HepG2 (cell line): Measurements from ENCODE around the gene GCN1. TPM values are rescaled to one million over a fixed set of nuclear protein-coding genes. Genes with fewer than 3 reads are reported as not detected.

Experiments
- AHR ChIP-seq: IDR thresholded peaks from 2 replicates; pipeline ENCODE4 v1.6.1; 2018; ENCODE audit warnings: missing genetic modification reagents, missing compliant biosample characterization
- GPN1 ChIP-seq: sonication (generic); formaldehyde crosslinking; IDR thresholded peaks from 2 replicates; pipeline ENCODE4 v1.5.1; 2020; ENCODE audit warnings: missing genetic modification reagents, borderline replicate concordance
- KDM5B ChIP-seq: sonication (generic); formaldehyde crosslinking; IDR thresholded peaks from 2 replicates; pipeline ENCODE4 v1.4.0; 2020; ENCODE audit warnings: missing genetic modification reagents, mild to moderate bottlenecking, borderline replicate concordance
- KLF9 ChIP-seq: IDR thresholded peaks from 2 replicates; pipeline ENCODE4 v1.6.1; 2016; ENCODE audit warnings: low read depth
- MEIS1 ChIP-seq: sonication (generic); formaldehyde crosslinking; IDR thresholded peaks from 2 replicates; pipeline ENCODE4 v1.9.0; 2021; ENCODE audit warnings: mild to moderate bottlenecking, missing genetic modification reagents, moderate library complexity, borderline replicate concordance
- MTF2 ChIP-seq: sonication (generic); formaldehyde crosslinking; IDR thresholded peaks from 2 replicates; pipeline ENCODE4 v1.5.0; 2020; ENCODE audit warnings: missing genetic modification reagents, borderline replicate concordance
- NR3C1 ChIP-seq: sonication (generic); formaldehyde crosslinking; IDR thresholded peaks from 2 replicates; pipeline ENCODE4 v1.4.0; 2020; ENCODE audit warnings: missing genetic modification reagents
- RAD21 ChIP-seq: fragments of 450-650 bp; formaldehyde crosslinking; IDR thresholded peaks from 2 replicates; pipeline ENCODE4 v1.5.0; 2020; ENCODE audit warnings: mild to moderate bottlenecking
- RXRA ChIP-seq: sonication (generic); formaldehyde crosslinking; IDR thresholded peaks from 2 replicates; pipeline ENCODE4 v1.5.1; 2020; ENCODE audit warnings: missing genetic modification reagents
- RXRB ChIP-seq: IDR thresholded peaks from 2 replicates; pipeline ENCODE4 v1.6.1; 2016; ENCODE audit warnings: borderline replicate concordance, missing genetic modification reagents, missing compliant biosample characterization
- SRY ChIP-seq: sonication (generic); formaldehyde crosslinking; IDR thresholded peaks from 2 replicates; pipeline ENCODE4 v1.8.0; 2022; ENCODE audit warnings: mild to moderate bottlenecking, missing genetic modification reagents
- SSRP1 ChIP-seq: IDR thresholded peaks from 2 replicates; pipeline ENCODE4 v1.6.1; 2016; ENCODE audit warnings: control low read depth
- ZFP37 ChIP-seq: sonication (generic); formaldehyde crosslinking; IDR thresholded peaks from 2 replicates; pipeline ENCODE4 v1.4.0; 2020; ENCODE audit warnings: missing genetic modification reagents, borderline replicate concordance
- ZFP41 ChIP-seq: sonication (generic); formaldehyde crosslinking; IDR thresholded peaks from 2 replicates; pipeline ENCODE4 v1.4.0; 2020; ENCODE audit warnings: mild to moderate bottlenecking, missing genetic modification reagents, borderline replicate concordance
- ZNF124 ChIP-seq: sonication (generic); formaldehyde crosslinking; IDR thresholded peaks from 2 replicates; pipeline ENCODE4 v1.4.0; 2020; ENCODE audit warnings: missing genetic modification reagents
- ZNF207 ChIP-seq: fragments of 450-650 bp; IDR thresholded peaks from 2 replicates; pipeline ENCODE4 v1.6.1; 2016; ENCODE audit warnings: antibody characterized with exemption, borderline replicate concordance
- ZNF253 ChIP-seq: sonication (generic); formaldehyde crosslinking; IDR thresholded peaks from 2 replicates; pipeline ENCODE4 v1.8.0; 2022; ENCODE audit warnings: mild to moderate bottlenecking, missing genetic modification reagents, borderline replicate concordance
- ZNF274 ChIP-seq: sonication (generic); formaldehyde crosslinking; IDR thresholded peaks from 2 replicates; pipeline ENCODE4 v1.5.1; 2020; ENCODE audit warnings: mild to moderate bottlenecking, missing genetic modification reagents
- ZNF484 ChIP-seq: sonication (generic); formaldehyde crosslinking; IDR thresholded peaks from 2 replicates; pipeline ENCODE4 v1.5.1; 2020; ENCODE audit warnings: mild to moderate bottlenecking, low read depth, missing genetic modification reagents, borderline replicate concordance
- ZNF616 ChIP-seq: sonication (generic); formaldehyde crosslinking; IDR thresholded peaks from 2 replicates; pipeline ENCODE4 v1.5.0; 2020; ENCODE audit warnings: low read depth, mild to moderate bottlenecking, missing genetic modification reagents
- ZNF883 ChIP-seq: sonication (generic); formaldehyde crosslinking; IDR thresholded peaks from 2 replicates; pipeline ENCODE4 v1.5.1; 2020; ENCODE audit warnings: mild to moderate bottlenecking, missing genetic modification reagents; ENCODE audit errors: not compliant biosample characterization
- ZSCAN9 ChIP-seq: IDR thresholded peaks from 2 replicates; pipeline ENCODE4 v1.6.1; 2016; ENCODE audit warnings: borderline replicate concordance
- polyA plus RNA-seq, 8 experiments: library from polyadenylated mRNA; depleted of rRNA in 3 of 8; stranded (reverse) in 7 of 8; unstranded in 1 of 8; fragments of >200 nt; fragmentation: Illumina TruSeq in 4 of 8; extraction: Trizol in 4 of 8; gene quantifications; 2 replicates each; pipeline versions ENCODE4 v1.2.1 to v1.2.3, GENCODE V29; 2011 to 2016; ENCODE audit warnings: low read depth in 4 of 8, missing spikeins in 1 of 8, mixed read lengths in 1 of 8; ENCODE audit not compliant: insufficient read depth in 1 of 8
- total RNA-seq, 5 experiments: library from RNA; depleted of rRNA; stranded (reverse); fragments of >200 nt; fragmentation: Illumina TruSeq; extraction: Trizol; gene quantifications; 2 replicates each; pipeline ENCODE4 v1.2.3, GENCODE V29; 2016; ENCODE audit warnings: low read depth in 1 of 5
- TF ChIP-seq, protein P1 (sequence below): sonication (generic); formaldehyde crosslinking; IDR thresholded peaks from 2 replicates; pipeline ENCODE4 v1.8.1; 2023; ENCODE audit warnings: mild to moderate bottlenecking, missing genetic modification reagents
- TF ChIP-seq, protein P2 (sequence below): IDR thresholded peaks from 2 replicates; pipeline ENCODE4 v1.6.1; 2012; ENCODE audit warnings: low read length, improper control_type of control experiment
- TF ChIP-seq, protein P3 (sequence below), 2 experiments: sonication (generic) in 1 of 2; formaldehyde crosslinking in 1 of 2; IDR thresholded peaks; 2 replicates each; pipeline versions ENCODE4 v1.5.1 to v1.6.1; 2011 to 2020; ENCODE audit warnings: borderline replicate concordance in 1 of 2, low read depth in 1 of 2, low read length in 1 of 2, mild to moderate bottlenecking in 1 of 2, missing genetic modification reagents in 1 of 2, moderate library complexity in 1 of 2

The GCN1 gene
- total and polyA plus RNA-seq, 2 of the 13 experiments (the other 11 are each of a cell fraction or from before 2014, with no cell fraction given): 58.2 to 83.0 TPM

DNA sequence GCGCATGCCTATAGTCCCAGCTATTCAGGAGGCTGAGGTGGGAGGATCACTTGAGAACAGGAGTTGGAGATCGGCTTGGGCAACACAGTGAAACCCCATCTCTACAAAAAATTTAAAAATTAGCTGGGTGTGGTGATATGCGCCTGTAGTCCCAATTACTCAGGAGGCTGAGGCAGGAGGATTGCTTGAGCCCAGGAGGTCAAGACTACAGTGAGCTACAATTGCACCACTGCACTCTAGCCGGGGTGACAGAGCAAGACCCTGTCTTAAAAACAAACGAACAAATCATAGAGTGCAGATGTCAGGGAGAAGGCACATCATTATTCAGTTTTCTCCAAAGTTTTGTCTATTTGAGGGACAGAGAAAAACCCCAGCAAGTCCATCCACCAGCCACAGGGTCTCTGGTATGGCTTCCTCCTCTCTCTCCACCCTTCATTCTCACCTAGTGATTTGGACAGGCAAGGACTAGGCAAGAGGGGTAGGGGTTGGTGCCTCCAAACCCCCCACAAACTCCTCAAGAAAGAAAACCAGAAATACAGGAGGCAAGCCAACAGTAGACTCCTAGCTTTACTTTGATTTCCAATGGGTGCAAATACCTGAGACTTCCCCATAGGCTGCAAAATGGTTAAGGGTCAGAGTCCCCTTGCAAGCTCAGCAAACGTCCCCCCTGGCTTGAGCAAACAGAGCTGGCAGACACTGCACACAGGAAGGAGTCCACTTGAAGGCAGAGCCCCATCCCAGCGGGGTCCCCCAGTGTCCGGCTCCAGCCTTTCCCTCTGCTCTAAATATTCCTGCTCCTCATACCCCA lies 32.9 kb upstream of the GCN1 start (continued):
- TF ChIP-seq, protein P1, sequence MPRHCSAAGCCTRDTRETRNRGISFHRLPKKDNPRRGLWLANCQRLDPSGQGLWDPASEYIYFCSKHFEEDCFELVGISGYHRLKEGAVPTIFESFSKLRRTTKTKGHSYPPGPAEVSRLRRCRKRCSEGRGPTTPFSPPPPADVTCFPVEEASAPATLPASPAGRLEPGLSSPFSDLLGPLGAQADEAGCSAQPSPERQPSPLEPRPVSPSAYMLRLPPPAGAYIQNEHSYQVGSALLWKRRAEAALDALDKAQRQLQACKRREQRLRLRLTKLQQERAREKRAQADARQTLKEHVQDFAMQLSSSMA: no peak
- no peak for TF ChIP-seq GPN1 (CRISPR knock-in tag)
- TF ChIP-seq SSRP1 (CRISPR knock-in tag): no peak
- no peak for TF ChIP-seq SRY (CRISPR knock-in tag)
- TF ChIP-seq, protein P2, sequence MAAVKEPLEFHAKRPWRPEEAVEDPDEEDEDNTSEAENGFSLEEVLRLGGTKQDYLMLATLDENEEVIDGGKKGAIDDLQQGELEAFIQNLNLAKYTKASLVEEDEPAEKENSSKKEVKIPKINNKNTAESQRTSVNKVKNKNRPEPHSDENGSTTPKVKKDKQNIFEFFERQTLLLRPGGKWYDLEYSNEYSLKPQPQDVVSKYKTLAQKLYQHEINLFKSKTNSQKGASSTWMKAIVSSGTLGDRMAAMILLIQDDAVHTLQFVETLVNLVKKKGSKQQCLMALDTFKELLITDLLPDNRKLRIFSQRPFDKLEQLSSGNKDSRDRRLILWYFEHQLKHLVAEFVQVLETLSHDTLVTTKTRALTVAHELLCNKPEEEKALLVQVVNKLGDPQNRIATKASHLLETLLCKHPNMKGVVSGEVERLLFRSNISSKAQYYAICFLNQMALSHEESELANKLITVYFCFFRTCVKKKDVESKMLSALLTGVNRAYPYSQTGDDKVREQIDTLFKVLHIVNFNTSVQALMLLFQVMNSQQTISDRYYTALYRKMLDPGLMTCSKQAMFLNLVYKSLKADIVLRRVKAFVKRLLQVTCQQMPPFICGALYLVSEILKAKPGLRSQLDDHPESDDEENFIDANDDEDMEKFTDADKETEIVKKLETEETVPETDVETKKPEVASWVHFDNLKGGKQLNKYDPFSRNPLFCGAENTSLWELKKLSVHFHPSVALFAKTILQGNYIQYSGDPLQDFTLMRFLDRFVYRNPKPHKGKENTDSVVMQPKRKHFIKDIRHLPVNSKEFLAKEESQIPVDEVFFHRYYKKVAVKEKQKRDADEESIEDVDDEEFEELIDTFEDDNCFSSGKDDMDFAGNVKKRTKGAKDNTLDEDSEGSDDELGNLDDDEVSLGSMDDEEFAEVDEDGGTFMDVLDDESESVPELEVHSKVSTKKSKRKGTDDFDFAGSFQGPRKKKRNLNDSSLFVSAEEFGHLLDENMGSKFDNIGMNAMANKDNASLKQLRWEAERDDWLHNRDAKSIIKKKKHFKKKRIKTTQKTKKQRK: no peak
- TF ChIP-seq RXRA (CRISPR knock-in tag): no peak
- no peak for TF ChIP-seq ZNF253 (CRISPR knock-in tag)
- no peak for TF ChIP-seq MEIS1 (CRISPR knock-in tag)
- TF ChIP-seq ZFP37 (CRISPR knock-in tag): no peak
- TF ChIP-seq RAD21 (CRISPR knock-in tag): no peak; the same call in 1 of the 2 replicates
- no peak; the same call in 1 of the 2 replicates for TF ChIP-seq ZNF616 (CRISPR knock-in tag)
- no peak for TF ChIP-seq MTF2 (CRISPR knock-in tag)
- TF ChIP-seq, protein P3, sequence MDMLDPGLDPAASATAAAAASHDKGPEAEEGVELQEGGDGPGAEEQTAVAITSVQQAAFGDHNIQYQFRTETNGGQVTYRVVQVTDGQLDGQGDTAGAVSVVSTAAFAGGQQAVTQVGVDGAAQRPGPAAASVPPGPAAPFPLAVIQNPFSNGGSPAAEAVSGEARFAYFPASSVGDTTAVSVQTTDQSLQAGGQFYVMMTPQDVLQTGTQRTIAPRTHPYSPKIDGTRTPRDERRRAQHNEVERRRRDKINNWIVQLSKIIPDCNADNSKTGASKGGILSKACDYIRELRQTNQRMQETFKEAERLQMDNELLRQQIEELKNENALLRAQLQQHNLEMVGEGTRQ (IDR thresholded peaks at IDR 0.05; ENCODE audit: low read depth, low read length): no peak
- TF ChIP-seq, protein P3 (CRISPR knock-in tag; IDR thresholded peaks at IDR 0.05; ENCODE audit: borderline replicate concordance): no peak
- no peak for TF ChIP-seq KDM5B
- no peak for TF ChIP-seq KLF9 (CRISPR knock-in tag)
- no peak for TF ChIP-seq ZFP41 (CRISPR knock-in tag)
- no peak for TF ChIP-seq NR3C1 (CRISPR knock-in tag)
- no peak for TF ChIP-seq ZNF484 (CRISPR knock-in tag)
- TF ChIP-seq RXRB (CRISPR knock-in tag): peak; percentile 52; the same call in 1 of the 2 replicates
- no peak for TF ChIP-seq ZSCAN9 (CRISPR knock-in tag)
- TF ChIP-seq ZNF124 (CRISPR knock-in tag): no peak
- TF ChIP-seq AHR (CRISPR knock-in tag): no peak
- no peak for TF ChIP-seq ZNF207
- no peak for TF ChIP-seq ZNF274 (CRISPR knock-in tag)
- TF ChIP-seq ZNF883: no peak
